SJSA1 (cell line): ENCODE measurements around the gene GRIK4. TPM values are rescaled to one million over a fixed set of nuclear protein-coding genes. Genes with fewer than 3 reads are reported as not detected.

ENCODE experiments used
- DNase-seq, 2 experiments: peaks; one replicate each; pipeline ENCODE4 v3.0.0-alpha.2; 2015 to 2020; ENCODE audit warnings: low spot score in 2 of 2, low read depth in 1 of 2
- H3K27ac ChIP-seq: fragments of 250-450 bp; sonication (Bioruptor Pico); 2 replicates; pipeline ENCODE4 v1.5.1; 2020; ENCODE audit warnings: mild to moderate bottlenecking, moderate library complexity
- H3K27me3 ChIP-seq: fragments of 250-450 bp; sonication (Bioruptor Pico); replicated peaks from 2 replicates; pipeline ENCODE4 v1.5.1; 2020; ENCODE audit warnings: mild to moderate bottlenecking, moderate library complexity
- H3K36me3 ChIP-seq: fragments of 250-450 bp; sonication (Bioruptor Pico); 2 replicates; pipeline ENCODE4 v1.5.1; 2020; ENCODE audit warnings: mild to moderate bottlenecking
- H3K4me1 ChIP-seq: fragments of 250-450 bp; sonication (Bioruptor Pico); replicated peaks from 2 replicates; pipeline ENCODE4 v1.6.1; 2021; ENCODE audit warnings: mild to moderate bottlenecking
- H3K4me3 ChIP-seq: fragments of 250-450 bp; sonication (Bioruptor Pico); 2 replicates; pipeline ENCODE4 v1.5.1; 2020; ENCODE audit warnings: mild to moderate bottlenecking
- H3K9me3 ChIP-seq: fragments of 250-450 bp; sonication (Bioruptor Pico); replicated peaks from 2 replicates; pipeline ENCODE4 v1.5.1; 2020; ENCODE audit warnings: mild to moderate bottlenecking
- total RNA-seq: library from RNA; depleted of rRNA; stranded (reverse); fragments of >200 nt; shearing (Covaris generic); gene quantifications from 2 replicates; pipeline ENCODE4 v1.2.3, GENCODE V29; 2014

GRIK4 gene
- total RNA-seq, 1 experiment from 2014 or later = not detected

- Histone ChIP-seq H3K27me3 (no peaks in the 10 kb centered on the region), H3K9me3 (no peaks in the 10 kb centered on the region), H3K4me3 (no peak overlapping the region), H3K27ac (no peak overlapping the region), H3K36me3 (no peaks in the 10 kb centered on the region), H3K4me1 (no peaks in the 10 kb centered on the region)
- no peak for DNase-seq
These were observed 29.4 kb downstream of the GRIK4 start for GRCh38 chr11:120540744-120541465.

GRCh38 chr11:120543521-120544215 is 32.1 kb downstream of the GRIK4 start:
- Histone ChIP-seq H3K9me3 (no peaks in the 10 kb centered on the region), H3K27ac (no peak overlapping the region), H3K36me3 (no peaks in the 10 kb centered on the region), H3K4me1 (no peaks in the 10 kb centered on the region), H3K27me3 (no peaks in the 10 kb centered on the region), H3K4me3 (no peak overlapping the region)
- DNase-seq = no peak

- Histone ChIP-seq H3K27ac (no peak overlapping the region), H3K4me1 (no peaks in the 10 kb centered on the region), H3K4me3 (no peak overlapping the region), H3K27me3 (no peaks in the 10 kb centered on the region), H3K36me3 (no peaks in the 10 kb centered on the region), H3K9me3 (no peaks in the 10 kb centered on the region)
- DNase-seq = no peak
These were observed 34.3 kb downstream of the GRIK4 start for GRCh38 chr11:120545813-120546212.

- H3K9me3 ChIP-seq = no peaks in the 10 kb centered on the region
- H3K27me3 ChIP-seq = no peaks in the 10 kb centered on the region
- no peaks in the 10 kb centered on the region for H3K36me3 ChIP-seq
- DNase-seq = peak; percentile 14 to 48
- no peaks in the 10 kb centered on the region for H3K4me1 ChIP-seq
- no peak overlapping the region for H3K27ac ChIP-seq
- no peak overlapping the region for H3K4me3 ChIP-seq
These were observed 35.0 kb downstream of the GRIK4 start for GRCh38 chr11:120546312-120547205.

DNA sequence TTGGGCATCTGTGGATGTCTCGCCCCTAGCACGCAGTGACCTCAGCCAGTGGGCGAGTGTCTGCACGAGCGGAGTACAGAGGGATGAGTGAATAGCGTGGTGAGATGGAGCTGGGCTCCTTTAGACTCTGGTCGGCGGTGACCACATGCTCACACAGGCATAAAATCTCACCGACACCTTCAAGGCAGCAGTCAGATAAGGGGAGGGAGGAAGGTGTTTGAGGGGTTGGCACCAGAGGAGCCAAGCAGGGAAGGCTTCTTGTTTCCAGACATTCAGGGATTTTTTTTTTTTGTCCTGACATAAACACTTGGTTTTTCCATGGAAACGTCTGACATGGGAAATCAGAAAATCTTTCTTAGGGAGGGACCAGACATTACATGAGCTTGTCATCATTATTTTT is 35.8 kb downstream of the GRIK4 start:
- H3K36me3 ChIP-seq = no peaks in the 10 kb centered on the region
- no peaks in the 10 kb centered on the region for H3K4me1 ChIP-seq
- H3K9me3 ChIP-seq = no peaks in the 10 kb centered on the region
- H3K27ac ChIP-seq = no peak overlapping the region
- no peaks in the 10 kb centered on the region for H3K27me3 ChIP-seq
- no peak overlapping the region for H3K4me3 ChIP-seq
- no peak for DNase-seq

DNA sequence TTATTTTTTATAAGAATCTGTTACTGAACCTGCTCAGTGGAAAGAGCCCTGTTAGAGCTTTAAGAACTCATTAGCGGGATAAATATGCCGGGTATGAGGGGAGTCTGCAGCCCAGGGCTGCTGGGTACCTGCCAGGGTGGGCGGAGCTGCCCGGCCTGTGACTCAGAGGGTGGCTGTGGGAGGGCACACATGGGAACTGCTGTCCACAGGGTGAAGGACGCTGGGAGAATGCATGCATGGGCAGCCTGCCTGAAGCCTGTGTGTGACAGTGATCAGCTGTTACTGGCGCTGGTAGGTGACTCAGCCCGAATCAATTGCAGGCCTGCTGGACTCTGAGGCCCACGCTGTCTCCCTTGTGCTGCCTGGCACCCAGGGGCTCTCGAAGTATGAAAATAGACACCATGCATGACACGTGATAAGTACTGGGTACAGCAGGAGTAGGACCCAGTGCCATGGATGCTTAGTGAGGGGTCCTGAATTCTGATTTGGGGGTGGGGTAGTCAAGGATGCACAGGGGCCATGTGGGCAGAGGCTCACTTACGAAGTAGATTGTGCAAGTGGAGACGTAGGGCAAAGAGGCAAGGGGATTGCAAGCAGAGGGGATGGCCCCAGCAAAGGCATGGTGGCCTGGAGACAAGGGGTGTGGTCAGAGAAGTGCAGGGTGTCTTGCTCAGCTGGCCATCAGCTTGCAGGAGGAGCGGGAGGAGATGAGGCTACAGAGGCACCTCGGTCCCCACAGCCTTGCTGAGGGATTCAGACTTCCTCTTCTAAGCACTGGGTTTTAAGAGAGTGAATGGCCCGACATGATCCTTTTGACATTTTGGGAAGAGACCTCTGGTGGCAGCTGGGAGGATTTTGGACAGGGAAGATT is 36.5 kb downstream of the GRIK4 start:
- DNase-seq = peak in 1 of 2 experiments; percentile 56
- Histone ChIP-seq H3K4me1 (no peaks in the 10 kb centered on the region), H3K27ac (no peak overlapping the region), H3K27me3 (no peaks in the 10 kb centered on the region), H3K9me3 (no peaks in the 10 kb centered on the region), H3K36me3 (no peaks in the 10 kb centered on the region), H3K4me3 (no peak overlapping the region)

DNA sequence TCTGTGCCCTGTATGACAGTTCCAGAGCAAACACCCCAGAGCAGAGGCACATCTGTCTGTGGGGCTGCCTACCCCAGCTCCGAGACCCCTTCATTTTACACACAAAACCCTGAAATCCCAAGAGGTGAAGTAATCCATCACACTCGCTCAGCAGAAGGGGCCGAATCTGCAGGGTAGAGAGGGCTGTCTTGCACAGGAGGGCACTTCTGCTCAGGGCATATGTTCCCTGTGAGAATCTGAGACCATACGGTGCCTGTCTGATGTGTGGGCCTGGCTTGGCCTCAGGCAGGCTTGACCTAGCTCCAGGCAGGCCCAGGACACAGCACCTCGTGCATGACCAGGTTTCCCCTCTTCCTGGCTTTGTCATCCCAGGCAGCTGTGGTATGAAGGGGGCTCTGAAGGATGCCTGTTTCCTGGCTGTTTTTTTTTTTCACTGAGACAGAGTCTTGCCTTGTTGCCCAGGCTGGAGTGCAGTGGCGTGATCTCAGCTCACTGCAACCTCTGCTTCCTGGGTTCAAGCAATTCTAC is 37.2 kb downstream of the GRIK4 start:
- DNase-seq = no peak

DNA sequence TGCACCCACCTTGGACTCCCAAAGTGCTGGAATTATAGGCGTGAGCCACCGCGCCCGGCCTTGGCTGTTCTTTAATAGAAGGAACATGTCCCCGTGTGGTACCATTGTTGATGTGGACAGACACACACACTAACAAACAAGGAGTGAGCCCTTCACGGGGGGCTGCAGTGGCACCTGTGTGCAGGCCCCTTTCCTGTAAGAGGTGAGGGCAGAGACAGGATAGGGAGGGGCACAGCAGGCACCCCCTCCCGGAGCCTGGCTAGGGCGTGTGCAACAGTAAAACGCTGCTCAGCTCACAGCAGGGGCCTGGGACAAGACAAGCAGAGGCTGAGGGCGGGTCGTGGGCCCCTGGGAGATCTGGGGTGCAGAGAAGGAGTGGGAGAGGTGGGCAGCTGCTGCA is 37.8 kb downstream of the GRIK4 start:
- Histone ChIP-seq H3K27ac (no peak overlapping the region), H3K4me1 (no peaks in the 10 kb centered on the region), H3K4me3 (no peak overlapping the region), H3K27me3 (no peaks in the 10 kb centered on the region), H3K36me3 (no peaks in the 10 kb centered on the region), H3K9me3 (no peaks in the 10 kb centered on the region)
- no peak for DNase-seq

More for the DNA sequence above, 37.2 kb downstream of the GRIK4 start:
- no peaks in the 10 kb centered on the region for H3K36me3 ChIP-seq
- no peaks in the 10 kb centered on the region for H3K9me3 ChIP-seq
- no peak overlapping the region for H3K4me3 ChIP-seq
- H3K27me3 ChIP-seq = no peaks in the 10 kb centered on the region
- H3K27ac ChIP-seq = no peak overlapping the region
- no peaks in the 10 kb centered on the region for H3K4me1 ChIP-seq

DNA sequence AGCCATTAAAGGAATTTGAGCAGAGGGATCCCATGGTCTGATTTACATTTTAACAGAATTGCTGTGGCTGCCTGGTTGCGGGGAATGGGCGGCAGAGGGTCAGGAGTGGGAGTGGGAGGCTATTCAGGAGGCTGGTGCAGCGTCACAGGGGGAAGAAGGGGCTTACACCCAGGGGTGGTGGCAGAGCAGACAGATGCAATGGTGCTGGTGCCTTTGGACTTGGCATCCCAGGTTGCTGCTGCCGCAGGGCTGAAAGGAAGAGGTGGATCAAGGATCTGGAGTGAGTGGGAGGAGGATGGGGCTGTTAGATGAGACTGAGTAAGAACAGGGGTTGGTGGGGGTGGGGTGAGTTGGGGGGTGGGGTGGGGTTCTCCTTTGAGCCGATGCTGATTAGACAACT is 38.5 kb downstream of the GRIK4 start:
- no peak for DNase-seq
- no peaks in the 10 kb centered on the region for H3K9me3 ChIP-seq
- H3K4me1 ChIP-seq = no peaks in the 10 kb centered on the region
- H3K36me3 ChIP-seq = no peaks in the 10 kb centered on the region
- no peak overlapping the region for H3K4me3 ChIP-seq
- no peak overlapping the region for H3K27ac ChIP-seq
- no peaks in the 10 kb centered on the region for H3K27me3 ChIP-seq

DNA sequence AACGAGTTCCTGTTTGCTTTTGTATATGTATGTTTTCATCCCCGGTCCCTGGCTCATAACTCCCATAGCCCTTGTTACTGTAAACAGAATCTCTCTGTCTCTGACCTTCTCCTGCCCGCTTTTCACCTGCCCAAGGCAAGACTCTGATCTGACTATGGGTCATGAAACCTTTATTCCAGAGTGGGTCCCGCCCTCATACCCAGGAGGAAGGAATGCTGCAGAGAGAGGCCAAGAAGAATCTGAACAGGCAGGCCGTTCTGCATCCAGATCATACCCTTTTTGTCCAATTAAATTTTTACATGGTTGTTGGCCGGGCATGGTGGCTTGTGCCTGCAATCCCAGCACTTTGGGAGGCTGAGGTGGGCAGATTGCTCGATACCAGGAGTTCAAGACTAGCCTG is 39.6 kb downstream of the GRIK4 start:
- Histone ChIP-seq H3K4me1 (no peaks in the 10 kb centered on the region), H3K36me3 (no peaks in the 10 kb centered on the region), H3K27me3 (no peaks in the 10 kb centered on the region), H3K27ac (no peak overlapping the region), H3K4me3 (no peak overlapping the region), H3K9me3 (no peaks in the 10 kb centered on the region)
- DNase-seq = no peak

DNA sequence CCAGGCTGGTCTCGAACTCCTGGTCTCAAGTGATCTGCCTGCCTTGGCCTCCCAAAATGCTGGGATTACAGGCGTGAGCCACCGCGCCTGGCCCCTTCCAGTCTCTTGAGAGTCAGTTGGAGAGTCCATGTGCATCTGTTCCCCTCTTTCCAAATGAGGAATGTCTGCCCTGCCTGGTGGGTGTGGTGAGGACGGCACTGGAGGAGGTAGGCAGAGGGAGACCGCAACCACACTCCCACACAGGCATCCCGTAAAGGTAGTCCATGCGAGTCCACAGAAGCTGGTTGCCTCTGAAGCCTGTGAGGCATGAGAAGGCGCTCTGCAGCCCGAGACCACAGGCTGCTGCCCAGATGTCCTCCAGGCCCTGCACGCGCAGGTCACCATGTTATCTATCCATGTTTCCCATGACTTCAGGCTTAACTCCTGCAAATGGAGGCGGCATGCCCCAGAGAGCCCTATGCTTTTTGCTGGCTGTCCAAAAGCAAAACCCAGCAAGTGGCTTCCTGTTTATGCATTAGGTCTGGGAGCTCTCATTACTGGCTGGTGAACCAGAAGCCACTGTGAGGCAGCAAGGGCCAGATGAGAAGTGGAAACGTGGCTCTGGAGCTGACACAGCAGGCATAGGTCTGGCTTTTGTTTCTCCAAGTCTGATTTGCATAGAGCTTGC is 43.4 kb downstream of the GRIK4 start:
- no peak for DNase-seq
- Histone ChIP-seq H3K27me3 (no peaks in the 10 kb centered on the region), H3K36me3 (no peaks in the 10 kb centered on the region), H3K4me3 (no peak overlapping the region), H3K4me1 (no peaks in the 10 kb centered on the region), H3K27ac (no peak overlapping the region), H3K9me3 (no peaks in the 10 kb centered on the region)

GRCh38 chr11:120555433-120555773 is 43.9 kb downstream of the GRIK4 start:
- no peak overlapping the region for H3K4me3 ChIP-seq
- no peak for DNase-seq
- H3K4me1 ChIP-seq = no peaks in the 10 kb centered on the region
- H3K27me3 ChIP-seq = no peaks in the 10 kb centered on the region
- H3K36me3 ChIP-seq = no peaks in the 10 kb centered on the region
- H3K9me3 ChIP-seq = no peaks in the 10 kb centered on the region
- H3K27ac ChIP-seq = no peak overlapping the region

DNA sequence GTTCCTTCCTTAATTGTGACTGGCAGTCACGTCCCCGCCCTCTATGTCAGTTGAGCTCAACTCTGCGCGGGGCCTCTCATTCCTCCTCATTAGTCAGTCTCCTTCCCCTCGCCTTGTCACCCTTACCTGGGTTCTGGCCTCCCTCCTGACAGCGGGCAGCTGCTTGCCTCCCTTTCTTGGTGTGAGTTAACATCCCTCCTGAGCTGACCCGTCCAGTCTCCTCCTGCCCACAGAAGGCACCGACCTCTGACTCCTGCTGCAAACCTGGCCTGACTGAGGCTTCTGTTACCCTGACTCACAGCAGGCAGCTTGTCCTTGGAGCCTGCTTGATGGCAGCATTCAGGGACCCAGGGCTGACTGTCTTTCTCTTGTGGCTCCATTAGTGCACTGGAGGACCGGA is 45.2 kb downstream of the GRIK4 start:
- no peaks in the 10 kb centered on the region for H3K9me3 ChIP-seq
- DNase-seq = no peak
- no peaks in the 10 kb centered on the region for H3K27me3 ChIP-seq
- no peak overlapping the region for H3K27ac ChIP-seq
- H3K4me3 ChIP-seq = no peak overlapping the region
- H3K4me1 ChIP-seq = no peaks in the 10 kb centered on the region
- H3K36me3 ChIP-seq = no peaks in the 10 kb centered on the region
